ENCODE measurements around the gene CCDC63. TPM values are rescaled to one million over a fixed set of nuclear protein-coding genes. Genes with fewer than 3 reads are reported as not detected.

Gene CCDC63
- total and polyA plus RNA-seq, 8 donors, result not detected

GRCh38 chr12:110933326-110933974 is 86.7 kb downstream of the CCDC63 start:
- H3K27me3 ChIP-seq, result peaks cover 5 to 52% of the 10 kb centered on the region in 2 donors
- intact Hi-C loops (cut with DNase I), result loop anchor here in 1 of 2 donors (10.0 kb wide), 1 partner anchor 371 kb away; no protein-coding TSS in a partner anchor
- no peak overlapping the region for H3K27ac ChIP-seq
- ATAC-seq (no peak), DNase-seq (no peak)
- TF ChIP-seq CTCF (IDR thresholded peaks at IDR 0.05), result no peak
- H3K4me3 ChIP-seq, result no peak overlapping the region
- peaks cover 0 to 3% of the 10 kb centered on the region in 2 donors for H3K4me1 ChIP-seq
- no peaks in the 10 kb centered on the region for H3K9me3 ChIP-seq
- no peaks in the 10 kb centered on the region for H3K36me3 ChIP-seq

DNA sequence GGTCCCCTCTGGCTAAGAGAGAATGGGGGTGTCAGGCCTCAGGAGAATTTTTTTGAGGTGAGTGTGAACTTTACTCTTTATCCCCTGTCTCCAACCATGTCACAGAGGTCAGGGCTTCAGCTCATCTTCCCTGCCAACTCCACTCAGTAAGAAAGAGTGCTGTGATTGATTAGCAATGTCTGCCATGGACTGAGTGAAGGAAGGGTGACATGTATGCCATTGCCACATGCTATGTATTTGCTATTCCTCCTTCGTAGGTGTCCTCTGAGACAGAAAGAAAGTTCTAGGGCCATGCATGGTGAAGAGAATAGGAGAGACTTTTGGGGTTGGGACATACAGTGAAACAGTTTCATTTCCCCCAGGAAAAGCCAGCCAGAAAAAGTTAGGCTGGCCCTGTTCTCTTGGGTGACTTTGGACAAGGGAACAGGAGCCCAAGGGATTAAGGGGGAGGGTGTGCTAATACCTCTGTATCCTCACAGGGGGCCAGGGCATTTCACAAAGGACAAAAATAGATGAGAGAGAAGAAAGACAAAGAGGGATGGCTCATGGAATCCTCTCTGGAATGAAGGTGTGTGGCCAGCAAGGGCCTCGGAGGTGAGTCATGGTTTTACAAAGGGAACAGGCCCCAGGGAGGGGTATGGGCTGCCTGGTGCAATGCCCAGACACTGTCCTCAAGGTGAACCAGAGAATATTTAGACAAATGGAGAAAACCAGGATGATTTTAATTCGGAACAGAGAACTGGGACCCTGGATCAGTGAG is 87.5 kb downstream of the CCDC63 start:
- Histone ChIP-seq H3K27me3 (peaks cover 5 to 46% of the 10 kb centered on the region in 2 donors), H3K9me3 (no peaks in the 10 kb centered on the region), H3K4me3 (no peak overlapping the region), H3K4me1 (peaks cover 0 to 3% of the 10 kb centered on the region in 2 donors), H3K27ac (no peak overlapping the region), H3K36me3 (no peaks in the 10 kb centered on the region)
- intact Hi-C loops (cut with DNase I), result loop anchor here in 1 of 2 donors (10.0 kb wide), 1 partner anchor 371 kb away; no protein-coding TSS in a partner anchor
- ATAC-seq, result peak; percentile 37
- TF ChIP-seq CTCF (IDR thresholded peaks at IDR 0.05), result no peak
- no peak for DNase-seq

GRCh38 chr12:110935588-110935987 is 88.8 kb downstream of the CCDC63 start:
- TF ChIP-seq CTCF (IDR thresholded peaks at IDR 0.05), result no peak
- no peak for DNase-seq
- Histone ChIP-seq H3K9me3 (no peaks in the 10 kb centered on the region), H3K36me3 (no peaks in the 10 kb centered on the region), H3K27me3 (peaks cover 5 to 57% of the 10 kb centered on the region in 2 donors), H3K27ac (no peak overlapping the region), H3K4me3 (no peak overlapping the region), H3K4me1 (peaks cover 0 to 3% of the 10 kb centered on the region in 2 donors)
- intact Hi-C loops (cut with DNase I), result loop anchor here in 1 of 2 donors (10.0 kb wide), 1 partner anchor 369 kb away; no protein-coding TSS in a partner anchor
- ATAC-seq, result no peak

- no peak for DNase-seq
- peaks cover 5 to 57% of the 10 kb centered on the region in 2 donors for H3K27me3 ChIP-seq
- no peak for TF ChIP-seq CTCF (IDR thresholded peaks at IDR 0.05)
- intact Hi-C loops (cut with DNase I), result loop anchor here in 1 of 2 donors (10.0 kb wide), 1 partner anchor 368 kb away; no protein-coding TSS in a partner anchor
- ATAC-seq, result no peak
- no peaks in the 10 kb centered on the region for H3K9me3 ChIP-seq
- no peaks in the 10 kb centered on the region for H3K36me3 ChIP-seq
- peaks cover 0 to 3% of the 10 kb centered on the region in 2 donors for H3K4me1 ChIP-seq
- no peak overlapping the region for H3K4me3 ChIP-seq
- H3K27ac ChIP-seq, result no peak overlapping the region
Observed at GRCh38 chr12:110936367-110937103, 89.7 kb downstream of the CCDC63 start.

All from left lung (tissue), 10 donors.